Bronchial epithelial cell (primary cell): ENCODE results near the gene KMT5C. TPM values are rescaled to one million over a fixed set of nuclear protein-coding genes. Genes with fewer than 3 reads are reported as not detected.

Experiments used
- DNase-seq: peaks from one replicate; pipeline ENCODE4 v3.0.0-alpha.2; 2010; ENCODE audit warnings: low read depth
- FAIRE-seq: peaks from 2 replicates; lab custom pipeline; 2011; peaks lifted over from hg19 to GRCh38; lab: Jason Lieb, UNC
- H3K27me3 ChIP-seq: 2 replicates; pipeline ENCODE4 v1.5.1; 2011; ENCODE audit warnings: low read length; ENCODE audit not compliant: control insufficient read depth, insufficient read depth
- H3K36me3 ChIP-seq: 2 replicates; pipeline ENCODE4 v1.5.1; 2011; ENCODE audit warnings: low read length; ENCODE audit not compliant: control insufficient read depth, insufficient read depth
- H3K4me3 ChIP-seq: 2 replicates; pipeline ENCODE4 v1.5.1; 2011; ENCODE audit warnings: mild to moderate bottlenecking, low read depth, low read length, control low read depth
- CTCF ChIP-seq: IDR thresholded peaks from 2 replicates; pipeline ENCODE4 v1.5.1; 2011; ENCODE audit warnings: mild to moderate bottlenecking, moderate library complexity, low read length, control low read depth, inconsistent platforms; ENCODE audit not compliant: insufficient read depth, severe bottlenecking
- total RNA-seq: library from RNA; depleted of rRNA; stranded (reverse); fragments of >200 nt; gene quantifications from 2 replicates; pipeline ENCODE4 v1.2.1, GENCODE V29; 2014

Gene KMT5C
- total RNA-seq, 1 donor from 2014 or later, result 5.3 TPM

GRCh38 chr19:55368701-55369563 is 29.3 kb downstream of the KMT5C start:
- peaks cover 2% of the 10 kb centered on the region for H3K27me3 ChIP-seq
- no peak for FAIRE-seq
- DNase-seq, result peak; percentile 50
- H3K36me3 ChIP-seq, result no peaks in the 10 kb centered on the region
- no peak for TF ChIP-seq CTCF
- peak overlapping the region; percentile 18 for H3K4me3 ChIP-seq

DNA sequence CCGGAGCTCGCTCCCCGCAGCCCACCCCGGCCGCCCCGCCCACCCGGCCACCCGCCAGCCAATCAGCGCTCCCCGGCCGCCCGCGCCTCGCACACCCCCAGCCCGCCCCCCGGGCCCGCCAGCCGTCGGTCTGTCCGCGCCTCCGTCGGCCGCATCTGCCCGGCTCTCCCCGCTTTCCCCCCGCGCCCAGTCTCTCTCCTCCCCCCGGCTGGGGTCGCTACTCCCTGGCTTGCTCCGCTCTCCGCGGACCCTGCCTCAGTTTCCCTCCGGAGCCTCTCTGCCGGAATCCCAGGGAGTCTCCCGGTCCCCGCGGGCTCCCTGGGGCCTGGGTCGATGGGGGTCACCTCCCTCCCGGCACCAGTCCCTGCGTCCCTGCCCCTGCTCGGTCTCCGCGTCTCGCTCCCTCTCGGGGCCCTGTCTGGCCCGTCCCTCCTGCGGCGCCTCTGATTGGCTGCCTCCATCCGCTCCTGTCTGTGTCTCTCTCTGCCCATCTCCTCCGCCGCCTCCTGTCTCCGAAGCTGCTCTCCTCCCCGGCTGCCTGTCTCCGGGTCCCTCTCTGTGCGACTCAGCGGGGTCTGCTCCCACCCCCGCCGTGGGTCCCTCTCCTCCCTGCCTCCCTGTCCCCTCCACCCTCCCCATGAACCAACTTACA is 30.1 kb downstream of the KMT5C start:
- Histone ChIP-seq H3K4me3 (peak overlapping the region; percentile 45), H3K36me3 (no peaks in the 10 kb centered on the region), H3K27me3 (peaks cover 2% of the 10 kb centered on the region)
- TF ChIP-seq CTCF, result no peak
- DNase-seq (peak; percentile 58), FAIRE-seq (no peak)

- no peaks in the 10 kb centered on the region for H3K36me3 ChIP-seq
- H3K4me3 ChIP-seq, result peak within 1 kb of the TSS; percentile 45
- H3K27me3 ChIP-seq, result peaks cover 3% of the 10 kb centered on the region
- FAIRE-seq, result no peak
- DNase-seq, result peak; percentile 46
- no peak for TF ChIP-seq CTCF
Measured at GRCh38 chr19:55370305-55370988, 30.8 kb downstream of the KMT5C start, which contains the start of gene IL11. IL11 (minus strand) TSS chr19:55370463; CDS start chr19:55370310, 153 bp downstream.

GRCh38 chr19:55372316-55373081 is 32.8 kb downstream of the KMT5C start:
- TF ChIP-seq CTCF, result no peak
- DNase-seq, result no peak
- Histone ChIP-seq H3K27me3 (peaks cover 5% of the 10 kb centered on the region), H3K4me3 (no peak overlapping the region), H3K36me3 (no peaks in the 10 kb centered on the region)
- no peak for FAIRE-seq

GRCh38 chr19:55373306-55373992 is 33.8 kb downstream of the KMT5C start:
- TF ChIP-seq CTCF, result no peak
- FAIRE-seq, result no peak
- Histone ChIP-seq H3K36me3 (no peaks in the 10 kb centered on the region), H3K4me3 (no peak overlapping the region), H3K27me3 (peaks cover 5% of the 10 kb centered on the region)
- DNase-seq, result no peak
